Gastrocnemius medialis (tissue), 4 donors: ENCODE measurements around the gene PAK6. TPM values are rescaled to one million over a fixed set of nuclear protein-coding genes. Genes with fewer than 3 reads are reported as not detected.

Source experiments
- ATAC-seq, 2 donors: fragments of 150-250 bp; one replicate each; pipeline ENCODE4 v1.9.1; 2016
- DNase-seq, 2 donors: peaks; one replicate each; pipeline ENCODE4 v3.0.0-alpha.2; 2019
- H3K27ac ChIP-seq, 4 donors: fragments of 200-600 bp; sonication (generic); 1 replicate in 1 of 4; 2 replicates in 3 of 4; pipeline ENCODE4 v1.5.1; 2016 to 2018; ENCODE audit warnings: mild to moderate bottlenecking in 2 of 4, moderate library complexity in 1 of 4
- H3K27me3 ChIP-seq, 3 donors: fragments of 200-600 bp; sonication (generic) in 2 of 3; 1 replicate in 1 of 3; 2 replicates in 2 of 3; pipeline versions ENCODE4 v1.5.1 to v1.6.0; 2016 to 2019; ENCODE audit warnings: mild to moderate bottlenecking in 1 of 3, moderate library complexity in 1 of 3
- H3K36me3 ChIP-seq, 2 donors: fragments of 200-600 bp; sonication (generic) in 1 of 2; one replicate each; pipeline ENCODE4 v1.5.1; 2017 to 2018
- H3K4me1 ChIP-seq, 2 donors: fragments of 200-600 bp; sonication (generic) in 1 of 2; one replicate each; pipeline ENCODE4 v1.5.1; 2016 to 2017; ENCODE audit warnings: mild to moderate bottlenecking in 2 of 2
- H3K4me3 ChIP-seq, 4 donors: fragments of 200-600 bp; sonication (generic) in 3 of 4; 1 replicate in 1 of 4; 2 replicates in 3 of 4; pipeline ENCODE4 v1.5.1; 2016 to 2019; ENCODE audit warnings: mild to moderate bottlenecking in 2 of 4
- H3K9me3 ChIP-seq, 3 donors: fragments of 200-600 bp; sonication (generic) in 2 of 3; 1 replicate in 1 of 3; 2 replicates in 2 of 3; pipeline ENCODE4 v1.5.1; 2016 to 2019
- CTCF ChIP-seq, 5 experiments: fragments of 450-650 bp in 3 of 5; fragments of 200-600 bp in 2 of 5; sonication (generic) in 2 of 5; IDR thresholded peaks in 4 of 5; conservative IDR thresholded peaks in 1 of 5; 1 replicate in 4 of 5; 2 replicates in 1 of 5; pipeline ENCODE4 v1.5.1; 2016 to 2019; ENCODE audit warnings: antibody characterized with exemption in 5 of 5, mild to moderate bottlenecking in 3 of 5, moderate library complexity in 3 of 5
- POLR2A ChIP-seq, 2 donors: fragments of 450-650 bp; IDR thresholded peaks; one replicate each; pipeline ENCODE4 v1.6.1; 2017; ENCODE audit warnings: antibody characterized with exemption in 2 of 2, mild to moderate bottlenecking in 2 of 2, moderate library complexity in 2 of 2
- in situ Hi-C, 4 donors: fragments of 200-750 bp; cut with MboI; loops; one replicate each; pipeline versions ENCODE4 v1.15.0 to v1.8.0; 2017; ENCODE audit warnings: low sequenced_read_pairs in 4 of 4
- intact Hi-C: fragments of 100-400 bp; cut with DNase I; formaldehyde crosslinking; loops from one replicate; pipeline ENCODE4 v1.15.1; 2023; ENCODE audit warnings: low total_unique reads
- total RNA-seq, 4 donors: library from RNA; depleted of rRNA; stranded (reverse); fragments of >200 nt; gene quantifications; one replicate each; pipeline versions ENCODE4 v1.1.0 to v1.2.3, GENCODE V29; 2016

Gene PAK6
- total RNA-seq, 4 donors from 2014 or later = 1.4 to 2.2 (median 1.5) TPM; not detected in 1

DNA sequence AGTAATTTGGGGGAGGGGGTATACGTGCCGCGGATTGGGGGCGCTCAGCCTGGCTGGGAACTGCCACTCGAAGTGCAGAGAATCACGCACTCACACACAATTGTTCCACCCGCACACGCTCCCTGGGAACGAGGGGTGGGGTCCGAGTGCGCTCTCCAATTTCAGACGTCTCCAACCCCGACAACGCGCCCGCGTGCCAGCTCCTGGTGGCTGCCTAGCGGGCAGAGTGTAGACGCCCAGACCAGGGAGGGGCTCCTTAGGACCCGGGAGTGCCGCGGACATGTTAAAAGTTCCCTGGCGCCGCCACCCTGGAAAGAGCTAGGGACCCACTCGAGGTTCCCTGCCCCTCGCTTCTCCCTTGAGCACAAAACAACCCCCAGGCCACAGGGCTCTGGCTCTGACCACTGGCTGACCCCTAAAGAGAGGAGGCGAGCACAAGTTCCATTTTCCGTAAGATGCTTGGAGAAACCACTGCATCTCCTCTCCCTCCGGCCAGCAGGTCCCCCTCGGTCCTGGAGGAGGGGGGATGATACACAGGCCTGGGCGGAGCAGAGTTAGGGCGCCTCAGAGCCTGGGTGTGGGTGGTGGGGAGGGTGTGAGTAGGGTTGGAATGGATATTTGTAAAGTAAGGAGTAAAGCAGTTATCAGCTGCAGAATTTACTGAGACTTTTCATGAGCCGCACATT, 44.9 kb downstream of the PAK6 start:
- peaks cover 44 to 54% (median 46%) of the 10 kb centered on the region in 3 donors for H3K27me3 ChIP-seq
- TF ChIP-seq CTCF (IDR thresholded peaks at IDR 0.05 in 4 of 5, conservative IDR thresholded peaks at IDR 0.05 in 1 of 5) (no peak), POLR2A (IDR thresholded peaks at IDR 0.05) (no peak)
- H3K4me1 ChIP-seq = peaks cover 3 to 19% of the 10 kb centered on the region in 2 donors
- ATAC-seq = no peak
- H3K9me3 ChIP-seq = no peaks in the 10 kb centered on the region
- DNase-seq = no peak
- H3K4me3 ChIP-seq = no peak overlapping the region
- no peak overlapping the region for H3K27ac ChIP-seq
- intact Hi-C loops = no loop called here
- in situ Hi-C loops = loop anchor here in 1 of 4 donors (10.0 kb wide), 1 partner anchor 141 kb away; no protein-coding TSS in a partner anchor
- no peaks in the 10 kb centered on the region for H3K36me3 ChIP-seq

DNA sequence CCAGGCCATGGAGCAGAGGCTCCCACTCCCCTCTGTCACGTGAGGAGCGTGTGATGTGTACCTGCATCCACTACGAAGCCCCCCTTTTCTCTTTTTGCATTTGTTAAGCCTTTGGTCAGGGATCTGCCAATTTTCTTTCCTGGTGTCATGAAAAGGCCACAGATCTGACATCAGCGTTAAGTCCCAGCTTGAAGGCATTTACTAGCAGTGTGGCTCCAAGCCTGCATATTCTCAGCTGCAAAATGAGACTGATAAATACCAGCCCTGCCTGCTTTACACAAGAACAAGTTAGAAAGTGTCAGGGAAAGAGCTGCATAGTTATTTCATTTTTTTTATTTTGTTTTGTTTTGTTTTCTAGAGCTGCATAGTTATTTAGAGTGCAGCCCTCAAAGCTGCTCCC, 46.3 kb downstream of the PAK6 start:
- intact Hi-C loops = no loop called here
- no peak for ATAC-seq
- no peak for TF ChIP-seq POLR2A (IDR thresholded peaks at IDR 0.05)

GRCh38 chr15:40285554-40286011, 46.7 kb downstream of the PAK6 start:
- no peak for DNase-seq
- H3K4me1 ChIP-seq = peaks cover 0 to 13% of the 10 kb centered on the region in 2 donors
- H3K27me3 ChIP-seq = peaks cover 26 to 38% (median 32%) of the 10 kb centered on the region in 3 donors
- H3K4me3 ChIP-seq = no peak overlapping the region
- intact Hi-C loops = no loop called here
- no peak overlapping the region for H3K27ac ChIP-seq
- H3K36me3 ChIP-seq = no peaks in the 10 kb centered on the region
- TF ChIP-seq POLR2A (IDR thresholded peaks at IDR 0.05) = no peak
- no peak for TF ChIP-seq CTCF (IDR thresholded peaks at IDR 0.05 in 4 of 5, conservative IDR thresholded peaks at IDR 0.05 in 1 of 5)
- in situ Hi-C loops = loop anchor here in 1 of 4 donors (10.0 kb wide), 1 partner anchor 139 kb away; no protein-coding TSS in a partner anchor
- H3K9me3 ChIP-seq = no peaks in the 10 kb centered on the region
- ATAC-seq = no peak

More for the DNA sequence above, 46.3 kb downstream of the PAK6 start:
- H3K36me3 ChIP-seq = no peaks in the 10 kb centered on the region
- peaks cover 0 to 13% of the 10 kb centered on the region in 2 donors for H3K4me1 ChIP-seq
- no peaks in the 10 kb centered on the region for H3K9me3 ChIP-seq
- no peak for DNase-seq
- H3K4me3 ChIP-seq = no peak overlapping the region
- in situ Hi-C loops = loop anchor here in 1 of 4 donors (10.0 kb wide), 1 partner anchor 140 kb away; no protein-coding TSS in a partner anchor
- peaks cover 30 to 42% (median 35%) of the 10 kb centered on the region in 3 donors for H3K27me3 ChIP-seq
- no peak overlapping the region for H3K27ac ChIP-seq

- Histone ChIP-seq H3K4me3 (no peak overlapping the region), H3K4me1 (peaks cover 0 to 17% of the 10 kb centered on the region in 2 donors), H3K36me3 (no peaks in the 10 kb centered on the region), H3K27ac (no peak overlapping the region), H3K27me3 (peaks cover 21 to 33% (median 32%) of the 10 kb centered on the region in 3 donors), H3K9me3 (no peaks in the 10 kb centered on the region)
- intact Hi-C loops = no loop called here
- in situ Hi-C loops = loop anchor here in 1 of 4 donors (10.0 kb wide), 1 partner anchor 139 kb away; no protein-coding TSS in a partner anchor
- ATAC-seq = no peak
- TF ChIP-seq CTCF (IDR thresholded peaks at IDR 0.05 in 4 of 5, conservative IDR thresholded peaks at IDR 0.05 in 1 of 5) (no peak), POLR2A (IDR thresholded peaks at IDR 0.05) (no peak)
- no peak for DNase-seq
These were observed 47.2 kb downstream of the PAK6 start for GRCh38 chr15:40286061-40286532.

- no peaks in the 10 kb centered on the region for H3K36me3 ChIP-seq
- intact Hi-C loops = no loop called here
- no peak overlapping the region for H3K27ac ChIP-seq
- in situ Hi-C loops = loop anchor here in 1 of 4 donors (10.0 kb wide), 1 partner anchor 138 kb away; no protein-coding TSS in a partner anchor
- DNase-seq (no peak), ATAC-seq (no peak)
- TF ChIP-seq POLR2A (IDR thresholded peaks at IDR 0.05) (no peak), CTCF (IDR thresholded peaks at IDR 0.05 in 4 of 5, conservative IDR thresholded peaks at IDR 0.05 in 1 of 5) (no peak)
- peaks cover 0 to 22% of the 10 kb centered on the region in 2 donors for H3K4me1 ChIP-seq
- peaks cover 15 to 32% (median 26%) of the 10 kb centered on the region in 3 donors for H3K27me3 ChIP-seq
- H3K9me3 ChIP-seq = no peaks in the 10 kb centered on the region
- no peak overlapping the region for H3K4me3 ChIP-seq
These were observed 47.9 kb downstream of the PAK6 start for GRCh38 chr15:40286794-40287193.
